A673 (cell line): ENCODE measurements around the gene ZBTB38. TPM values are rescaled to one million over a fixed set of nuclear protein-coding genes. Genes with fewer than 3 reads are reported as not detected.

Source experiments
- BruUV-seq: library from RNA; stranded (reverse); fragments of 400-500 nt; replicated peaks from 2 replicates; lab custom pipeline; 2021; lab: Mats Ljungman, UMichigan
- CTCF ChIA-PET: fragments of 300-600 bp; sonication (Branson Sonifier 250); formaldehyde crosslinking; loops from one replicate; lab custom pipeline; 2022; ENCODE audit warnings: antibody characterized with exemption; lab: Charles Lee
- POLR2A ChIA-PET: fragments of 300-600 bp; sonication (Branson Sonifier 250); formaldehyde crosslinking; loops from one replicate; lab custom pipeline; 2022; ENCODE audit warnings: antibody characterized with exemption; ENCODE audit not compliant: low non-redundant PET; lab: Charles Lee
- DNase-seq: peaks from one replicate; pipeline ENCODE4 v3.0.0-alpha.2; 2015; ENCODE audit warnings: low spot score
- H3K27ac ChIP-seq: fragments of 200-600 bp; sonication (generic); 2 replicates; pipeline ENCODE4 v1.5.1; 2016; ENCODE audit warnings: mixed run types, low read depth, mild to moderate bottlenecking, mixed read lengths, antibody characterized with exemption, low read length; ENCODE audit not compliant: poor library complexity, severe bottlenecking
- H3K27me3 ChIP-seq: fragments of 200-600 bp; sonication (generic); replicated peaks from 2 replicates; pipeline ENCODE4 v1.6.1; 2017; ENCODE audit warnings: mixed run types, low read depth, mild to moderate bottlenecking, mixed read lengths, antibody characterized with exemption, low read length; ENCODE audit not compliant: insufficient read depth, poor library complexity
- H3K36me3 ChIP-seq: fragments of 200-600 bp; sonication (generic); 2 replicates; pipeline ENCODE4 v1.6.1; 2016; ENCODE audit warnings: mixed run types, mild to moderate bottlenecking, mixed read lengths, antibody characterized with exemption, low read length; ENCODE audit not compliant: insufficient read depth, poor library complexity, severe bottlenecking
- H3K4me1 ChIP-seq: fragments of 200-600 bp; sonication (generic); 2 replicates; pipeline ENCODE4 v1.6.1; 2017; ENCODE audit warnings: mixed run types, mild to moderate bottlenecking, mixed read lengths, antibody characterized with exemption, low read length; ENCODE audit not compliant: insufficient read depth, poor library complexity, severe bottlenecking
- H3K4me3 ChIP-seq: fragments of 200-600 bp; sonication (generic); 2 replicates; pipeline ENCODE4 v1.5.1; 2016; ENCODE audit warnings: low read depth, mixed run types, mild to moderate bottlenecking, mixed read lengths, low read length; ENCODE audit not compliant: poor library complexity, severe bottlenecking
- H3K9me3 ChIP-seq: fragments of 200-600 bp; sonication (generic); 2 replicates; pipeline ENCODE4 v1.6.1; 2016; ENCODE audit warnings: mixed run types, low read depth, mild to moderate bottlenecking, mixed read lengths, antibody characterized with exemption, low read length; ENCODE audit not compliant: poor library complexity, severe bottlenecking
- EZH2 ChIP-seq: fragments of 200-600 bp; sonication (generic); IDR thresholded peaks from 2 replicates; pipeline ENCODE4 v1.6.1; 2017; ENCODE audit warnings: borderline replicate concordance, low read depth, mild to moderate bottlenecking, mixed read lengths, antibody characterized with exemption, low read length; ENCODE audit not compliant: poor library complexity, severe bottlenecking
- intact Hi-C: fragments of 100-400 bp; cut with micrococcal nuclease; formaldehyde crosslinking; loops from one replicate; pipeline ENCODE4 v1.10.0; 2022; ENCODE audit not compliant: unreplicated experiment
- total RNA-seq: library from RNA; stranded (reverse); gene quantifications from 2 replicates; pipeline ENCODE4 v1.2.3, GENCODE V29; 2021
- TF ChIP-seq, protein P1 (sequence below): fragments of 300-800, 200-600 bp; sonication (generic); conservative IDR thresholded peaks from 2 replicates; pipeline ENCODE4 v1.5.1; 2017; ENCODE audit warnings: low read depth, mild to moderate bottlenecking, antibody characterized with exemption, low read length, moderate library complexity, mixed read lengths

Gene ZBTB38
- total RNA-seq, 1 experiment from 2014 or later, result 23.7 TPM

DNA sequence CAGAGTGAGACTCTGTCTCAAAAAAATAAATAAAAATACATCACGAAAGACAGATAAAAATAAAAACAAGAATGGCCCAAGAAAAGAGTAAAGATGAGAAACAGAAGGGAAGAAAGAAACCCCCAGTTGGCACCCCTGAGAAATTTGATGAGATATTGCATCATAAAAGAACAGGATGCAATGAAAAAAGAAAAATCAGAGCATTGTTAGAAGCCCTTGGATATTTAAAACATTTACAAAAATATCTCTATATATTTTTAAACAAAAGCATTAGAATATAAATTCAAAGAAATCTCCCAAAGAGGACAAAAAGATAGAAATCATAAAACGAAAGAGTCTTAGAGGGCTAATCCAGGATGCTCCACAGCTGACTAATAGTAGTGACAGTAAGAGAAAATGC lies 18.6 kb upstream of the ZBTB38 start:
- Histone ChIP-seq H3K27ac (no peak overlapping the region), H3K27me3 (no peaks in the 10 kb centered on the region), H3K4me3 (no peak overlapping the region), H3K9me3 (no peaks in the 10 kb centered on the region), H3K4me1 (no peaks in the 10 kb centered on the region), H3K36me3 (no peaks in the 10 kb centered on the region)
- no TSS peak for BruUV-seq
- ChIA-PET POLR2A (no interaction called here), CTCF (no interaction called here)
- intact Hi-C loops, result no loop called here
- TF ChIP-seq, protein P1, sequence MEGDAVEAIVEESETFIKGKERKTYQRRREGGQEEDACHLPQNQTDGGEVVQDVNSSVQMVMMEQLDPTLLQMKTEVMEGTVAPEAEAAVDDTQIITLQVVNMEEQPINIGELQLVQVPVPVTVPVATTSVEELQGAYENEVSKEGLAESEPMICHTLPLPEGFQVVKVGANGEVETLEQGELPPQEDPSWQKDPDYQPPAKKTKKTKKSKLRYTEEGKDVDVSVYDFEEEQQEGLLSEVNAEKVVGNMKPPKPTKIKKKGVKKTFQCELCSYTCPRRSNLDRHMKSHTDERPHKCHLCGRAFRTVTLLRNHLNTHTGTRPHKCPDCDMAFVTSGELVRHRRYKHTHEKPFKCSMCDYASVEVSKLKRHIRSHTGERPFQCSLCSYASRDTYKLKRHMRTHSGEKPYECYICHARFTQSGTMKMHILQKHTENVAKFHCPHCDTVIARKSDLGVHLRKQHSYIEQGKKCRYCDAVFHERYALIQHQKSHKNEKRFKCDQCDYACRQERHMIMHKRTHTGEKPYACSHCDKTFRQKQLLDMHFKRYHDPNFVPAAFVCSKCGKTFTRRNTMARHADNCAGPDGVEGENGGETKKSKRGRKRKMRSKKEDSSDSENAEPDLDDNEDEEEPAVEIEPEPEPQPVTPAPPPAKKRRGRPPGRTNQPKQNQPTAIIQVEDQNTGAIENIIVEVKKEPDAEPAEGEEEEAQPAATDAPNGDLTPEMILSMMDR, result no peak
- TF ChIP-seq EZH2, result no peak
- DNase-seq, result no peak

DNA sequence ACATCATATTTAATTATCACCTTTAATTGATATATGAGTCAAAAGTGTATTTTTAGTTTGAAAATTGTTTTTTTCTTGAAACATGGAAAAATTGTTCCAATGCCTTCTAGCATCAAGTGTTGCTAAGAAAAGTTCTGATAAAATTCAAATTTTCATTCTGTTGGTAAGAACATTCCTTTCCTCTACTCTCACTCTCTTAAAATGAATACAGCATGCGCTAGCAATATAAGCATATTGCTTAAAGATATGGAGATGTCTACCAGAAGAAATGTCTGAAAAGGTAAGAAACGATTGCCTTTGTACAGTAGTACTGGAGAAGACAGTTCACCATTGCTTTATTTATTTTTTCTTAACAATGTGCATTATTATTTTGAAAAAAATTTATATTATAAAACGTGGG lies 17.6 kb upstream of the ZBTB38 start:
- Histone ChIP-seq H3K27ac (no peak overlapping the region), H3K4me3 (no peak overlapping the region), H3K9me3 (no peaks in the 10 kb centered on the region), H3K27me3 (no peaks in the 10 kb centered on the region), H3K4me1 (no peaks in the 10 kb centered on the region), H3K36me3 (no peaks in the 10 kb centered on the region)
- BruUV-seq, result no TSS peak
- DNase-seq, result no peak
- ChIA-PET CTCF (no interaction called here), POLR2A (no interaction called here)
- intact Hi-C loops, result no loop called here
- no peak for TF ChIP-seq EZH2
- TF ChIP-seq, protein P1, result no peak

DNA sequence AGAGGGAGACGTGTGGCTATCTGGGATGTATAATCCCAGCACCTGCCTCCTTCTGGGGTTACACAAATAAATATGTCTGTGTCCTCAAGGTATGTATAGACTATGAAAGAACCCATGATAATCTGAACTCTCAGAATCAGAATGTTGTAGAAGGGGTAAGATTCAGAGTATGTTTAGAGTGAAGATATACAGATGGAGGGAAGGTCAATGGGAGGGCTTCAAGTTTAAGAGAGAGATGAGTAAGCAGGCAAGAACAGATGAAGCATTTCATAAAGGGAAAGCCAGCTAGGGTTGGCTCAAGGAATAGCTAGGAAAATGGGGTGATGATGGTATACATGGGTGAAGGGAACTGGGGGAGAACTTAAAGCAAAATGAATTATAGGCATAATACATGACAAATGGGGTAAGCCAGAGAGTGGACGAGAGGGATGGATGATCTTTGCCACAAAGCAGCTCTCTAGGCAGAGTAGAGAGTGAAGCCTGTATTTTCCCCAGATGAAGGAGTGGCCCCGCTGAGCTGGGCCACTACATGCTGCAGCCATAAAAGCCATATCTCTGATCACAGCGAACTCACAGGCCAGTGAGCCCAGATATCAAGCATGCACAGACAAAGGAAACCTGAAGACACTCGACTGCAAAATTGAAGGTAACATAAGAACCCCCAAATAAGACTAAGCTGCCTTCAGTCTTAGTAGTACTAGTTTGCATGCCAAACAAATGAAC lies 15.9 kb upstream of the ZBTB38 start:
- Histone ChIP-seq H3K9me3 (no peaks in the 10 kb centered on the region), H3K27me3 (no peaks in the 10 kb centered on the region), H3K4me3 (no peak overlapping the region), H3K36me3 (no peaks in the 10 kb centered on the region), H3K27ac (no peak overlapping the region), H3K4me1 (no peaks in the 10 kb centered on the region)
- intact Hi-C loops, result no loop called here
- CTCF ChIA-PET, result no interaction called here
- POLR2A ChIA-PET, result interaction anchor here (0.6 kb wide), 2 partner anchors 36 to 120 kb away, joined by 3 to 7 read pairs; no protein-coding TSS in a partner anchor
- DNase-seq, result no peak
- no TSS peak for BruUV-seq
- no peak for TF ChIP-seq EZH2
- TF ChIP-seq, protein P1, result no peak
